Liver (tissue), 9 donors: ENCODE data around the gene TJP2. TPM values are rescaled to one million over a fixed set of nuclear protein-coding genes. Genes with fewer than 3 reads are reported as not detected.

Experiments
- DNase-seq: peaks from one replicate; pipeline ENCODE4 v3.0.0-alpha.2; 2017; ENCODE audit warnings: low spot score
- H3K27ac ChIP-seq, 2 donors: one replicate each; pipeline ENCODE4 v1.7.0; 2013; ENCODE audit warnings: inconsistent platforms in 2 of 2, low read length in 2 of 2, control low read depth in 1 of 2, low read depth in 1 of 2, mild to moderate bottlenecking in 1 of 2
- H3K27me3 ChIP-seq, 4 donors: one replicate each; pipeline versions ENCODE4 v1.6.1 to v1.7.0; 2013; ENCODE audit warnings: low read length in 3 of 4, inconsistent platforms in 1 of 4, mild to moderate bottlenecking in 1 of 4, moderate library complexity in 1 of 4; ENCODE audit not compliant: control insufficient read depth in 4 of 4, insufficient read depth in 4 of 4
- H3K36me3 ChIP-seq, 4 donors: one replicate each; pipeline versions ENCODE4 v1.6.1 to v1.7.0; 2013; ENCODE audit warnings: low read length in 3 of 4, mild to moderate bottlenecking in 3 of 4, low read depth in 1 of 4, moderate library complexity in 1 of 4; ENCODE audit not compliant: control insufficient read depth in 4 of 4, insufficient read depth in 3 of 4
- H3K4me1 ChIP-seq, 4 donors: one replicate each; pipeline versions ENCODE4 v1.6.1 to v1.7.0; 2013; ENCODE audit warnings: low read length in 3 of 4, mild to moderate bottlenecking in 3 of 4, moderate library complexity in 1 of 4; ENCODE audit not compliant: control insufficient read depth in 4 of 4, insufficient read depth in 4 of 4
- H3K4me3 ChIP-seq, 3 donors: one replicate each; pipeline versions ENCODE4 v1.6.1 to v1.7.0; 2013; ENCODE audit warnings: low read length in 3 of 3, control low read depth in 1 of 3, low read depth in 1 of 3, mild to moderate bottlenecking in 1 of 3
- H3K9ac ChIP-seq, 2 donors: one replicate each; pipeline ENCODE4 v1.7.0; 2013; ENCODE audit warnings: low read length in 2 of 2, mild to moderate bottlenecking in 2 of 2, moderate library complexity in 2 of 2, control low read depth in 1 of 2, low read depth in 1 of 2
- H3K9me3 ChIP-seq, 4 donors: one replicate each; pipeline versions ENCODE4 v1.6.1 to v1.7.0; 2013; ENCODE audit warnings: low read length in 3 of 4; ENCODE audit not compliant: control insufficient read depth in 4 of 4
- ATF3 ChIP-seq: IDR thresholded peaks from 2 replicates; pipeline ENCODE4 v1.6.1; 2016; ENCODE audit warnings: antibody characterized with exemption
- CTCF ChIP-seq: fragments of 150-350 bp; IDR thresholded peaks from 2 replicates; pipeline ENCODE4 v1.5.1; 2017; ENCODE audit warnings: improper control_type of control experiment, low read depth, low read length; ENCODE audit not compliant: missing input control
- EGR1 ChIP-seq, 2 donors: IDR thresholded peaks; 2 replicates each; pipeline ENCODE4 v1.6.1; 2016 to 2018; ENCODE audit warnings: antibody characterized with exemption in 2 of 2, low read depth in 2 of 2
- FOXA2 ChIP-seq: IDR thresholded peaks from 2 replicates; pipeline ENCODE4 v1.6.1; 2016; ENCODE audit warnings: antibody characterized with exemption
- GABPA ChIP-seq, 2 donors: IDR thresholded peaks in 1 of 2; conservative IDR thresholded peaks in 1 of 2; 2 replicates each; pipeline ENCODE4 v1.6.1; 2016; ENCODE audit warnings: antibody characterized with exemption in 2 of 2, mild to moderate bottlenecking in 1 of 2, moderate library complexity in 1 of 2
- HNF4A ChIP-seq, 2 donors: conservative IDR thresholded peaks; 2 replicates each; pipeline ENCODE4 v1.6.1; 2016; ENCODE audit warnings: antibody characterized with exemption in 2 of 2, mild to moderate bottlenecking in 2 of 2
- HNF4G ChIP-seq: IDR thresholded peaks from 2 replicates; pipeline ENCODE4 v1.6.1; 2016; ENCODE audit warnings: antibody characterized with exemption
- JUND ChIP-seq, 2 donors: IDR thresholded peaks; 2 replicates each; pipeline ENCODE4 v1.6.1; 2016; ENCODE audit warnings: antibody characterized with exemption in 2 of 2
- MAX ChIP-seq: IDR thresholded peaks from 2 replicates; pipeline ENCODE4 v1.6.1; 2016; ENCODE audit warnings: antibody characterized with exemption
- NR2F2 ChIP-seq: IDR thresholded peaks from 2 replicates; pipeline ENCODE4 v1.6.1; 2016; ENCODE audit warnings: antibody characterized with exemption
- RAD21 ChIP-seq, 2 donors: IDR thresholded peaks; 2 replicates each; pipeline ENCODE4 v1.6.1; 2016; ENCODE audit warnings: antibody characterized with exemption in 2 of 2, mild to moderate bottlenecking in 2 of 2
- REST ChIP-seq: IDR thresholded peaks from 2 replicates; pipeline ENCODE4 v1.6.1; 2016; ENCODE audit warnings: antibody characterized with exemption, mild to moderate bottlenecking
- RXRA ChIP-seq, 2 donors: IDR thresholded peaks; 2 replicates each; pipeline ENCODE4 v1.6.1; 2017 to 2018; ENCODE audit warnings: antibody characterized with exemption in 2 of 2, mild to moderate bottlenecking in 1 of 2
- SP1 ChIP-seq: IDR thresholded peaks from 2 replicates; pipeline ENCODE4 v1.6.1; 2018; ENCODE audit warnings: antibody characterized with exemption, mild to moderate bottlenecking
- TAF1 ChIP-seq: conservative IDR thresholded peaks from 2 replicates; pipeline ENCODE4 v1.6.1; 2016; ENCODE audit warnings: antibody characterized with exemption, mild to moderate bottlenecking
- YY1 ChIP-seq: IDR thresholded peaks from 2 replicates; pipeline ENCODE4 v1.6.1; 2016; ENCODE audit warnings: antibody characterized with exemption, mild to moderate bottlenecking
- ZBTB33 ChIP-seq: IDR thresholded peaks from 2 replicates; pipeline ENCODE4 v1.6.1; 2016; ENCODE audit warnings: antibody characterized with exemption
- WGBS: extraction: QIAGEN DNeasy Blood & Tissue Kit; methylation state at CpG from one replicate; pipeline ENCODE4 v1.1.7; 2013; 5-methylcytosine and 5-hydroxymethylcytosine counted together
- polyA plus RNA-seq, 2 donors: library from polyadenylated mRNA; stranded (reverse) in 1 of 2; unstranded in 1 of 2; fragments of 200-250 nt in 1 of 2; fragments of >200 nt in 1 of 2; fragmentation: Nextera tagmentation in 1 of 2; extraction: Ambion mirVana in 1 of 2; gene quantifications; one replicate each; pipeline versions ENCODE4 v1.2.1 to v1.2.3, GENCODE V29; 2013 to 2015
- total RNA-seq, 2 donors: library from RNA; depleted of rRNA; stranded (reverse); fragments of >200 nt; gene quantifications; one replicate each; pipeline ENCODE4 v1.2.3, GENCODE V29; 2014
- donor health status: healthy.
- donor health status: healthy.
- donor health status: healthy.
- donor health status: healthy.
- donor health status: healthy.

The TJP2 gene
- total and polyA plus RNA-seq, 4 donors, result 23.2 to 74.0 (median 32.6) TPM

- no peak for TF ChIP-seq ZBTB33
These were observed 118.0 kb downstream of the TJP2 start (continued) for GRCh38 chr9:69292078-69292477.

GRCh38 chr9:69293156-69293555, 119.1 kb downstream of the TJP2 start:
- DNase-seq, result no peak
- Histone ChIP-seq H3K27ac (no peak overlapping the region), H3K9me3 (no peaks in the 10 kb centered on the region), H3K9ac (no peak overlapping the region), H3K36me3 (no peaks in the 10 kb centered on the region), H3K4me3 (no peak overlapping the region), H3K4me1 (no peaks in the 10 kb centered on the region), H3K27me3 (no peaks in the 10 kb centered on the region)
- 73% methylated on average over 1 of the region's 1 CpG for whole genome bisulfite sequencing
- TF ChIP-seq EGR1 (IDR thresholded peaks at IDR 0.05; ENCODE audit: low read depth in 2 of 2), result no peak
- TF ChIP-seq RXRA (IDR thresholded peaks at IDR 0.05), result no peak
- no peak for TF ChIP-seq HNF4A (conservative IDR thresholded peaks at IDR 0.05)
- TF ChIP-seq TAF1, result no peak
- no peak for TF ChIP-seq RAD21 (IDR thresholded peaks at IDR 0.05)
- no peak for TF ChIP-seq JUND (IDR thresholded peaks at IDR 0.05)
- no peak for TF ChIP-seq MAX
- no peak for TF ChIP-seq HNF4G

- no peak overlapping the region for H3K4me3 ChIP-seq
- no peak for DNase-seq
- no peaks in the 10 kb centered on the region for H3K27me3 ChIP-seq
- no peaks in the 10 kb centered on the region for H3K9me3 ChIP-seq
- no peaks in the 10 kb centered on the region for H3K36me3 ChIP-seq
- no peak overlapping the region for H3K9ac ChIP-seq
- WGBS, result 66% methylated on average over 9 of the region's 9 CpGs
- no peak for TF ChIP-seq JUND (IDR thresholded peaks at IDR 0.05)
- no peak for TF ChIP-seq NR2F2
- TF ChIP-seq HNF4G, result no peak
- TF ChIP-seq REST, result no peak
- TF ChIP-seq SP1, result no peak
- TF ChIP-seq CTCF, result no peak
- TF ChIP-seq GABPA (IDR thresholded peaks at IDR 0.05 in 1 of 2, conservative IDR thresholded peaks at IDR 0.05 in 1 of 2), result no peak
- no peak for TF ChIP-seq MAX
- no peak for TF ChIP-seq YY1
- TF ChIP-seq HNF4A (conservative IDR thresholded peaks at IDR 0.05), result no peak
- TF ChIP-seq FOXA2, result no peak
- no peak for TF ChIP-seq ATF3
- TF ChIP-seq EGR1 (IDR thresholded peaks at IDR 0.05; ENCODE audit: low read depth in 2 of 2), result no peak
- TF ChIP-seq RXRA (IDR thresholded peaks at IDR 0.05), result no peak
- no peaks in the 10 kb centered on the region for H3K4me1 ChIP-seq
- no peak overlapping the region for H3K27ac ChIP-seq
These were observed 121.9 kb downstream of the TJP2 start for GRCh38 chr9:69295872-69296552.
